PFSK-1 (cell line): Measurements from ENCODE around the gene ADAMTSL1.

ENCODE experiments used
- FOXP2 ChIP-seq: optimal IDR thresholded peaks from 2 replicates; pipeline ENCODE3; 2011; ENCODE audit warnings: borderline replicate concordance, control low read depth, inconsistent platforms; ENCODE audit not compliant: insufficient read depth; ENCODE audit errors: extremely low read length, extremely low read depth
- POLR2AphosphoS5 ChIP-seq: IDR thresholded peaks from 2 replicates; pipeline ENCODE4 v1.6.1; 2012; ENCODE audit warnings: low read depth, mild to moderate bottlenecking, control low read depth, low read length, moderate library complexity
- REST ChIP-seq, 2 experiments: IDR thresholded peaks; 2 replicates each; pipeline versions ENCODE4 v1.6.1 to v1.8.0; 2011 to 2012; ENCODE audit warnings: low read depth in 2 of 2, low read length in 2 of 2, control low read depth in 1 of 2, inconsistent platforms in 1 of 2, mild to moderate bottlenecking in 1 of 2, moderate library complexity in 1 of 2; ENCODE audit not compliant: insufficient read depth in 1 of 2
- SIN3A ChIP-seq: IDR thresholded peaks from 2 replicates; pipeline ENCODE4 v1.6.1; 2012; ENCODE audit warnings: mild to moderate bottlenecking, low read length, moderate library complexity, borderline replicate concordance; ENCODE audit not compliant: insufficient read depth
- TAF1 ChIP-seq: IDR thresholded peaks from 2 replicates; pipeline ENCODE4 v1.6.1; 2012; ENCODE audit warnings: low read length, control low read depth, borderline replicate concordance; ENCODE audit not compliant: insufficient read depth

ADAMTSL1 gene

GRCh38 chr9:18861609-18862544, 387.9 kb downstream of the ADAMTSL1 start:
- TF ChIP-seq POLR2AphosphoS5 (no peak), SIN3A (no peak), REST (IDR thresholded peaks at IDR 0.05; ENCODE audit: insufficient read depth in 1 of 2, low read depth in 2 of 2, low read length in 2 of 2) (no peak), FOXP2 (no peak), TAF1 (no peak)

DNA sequence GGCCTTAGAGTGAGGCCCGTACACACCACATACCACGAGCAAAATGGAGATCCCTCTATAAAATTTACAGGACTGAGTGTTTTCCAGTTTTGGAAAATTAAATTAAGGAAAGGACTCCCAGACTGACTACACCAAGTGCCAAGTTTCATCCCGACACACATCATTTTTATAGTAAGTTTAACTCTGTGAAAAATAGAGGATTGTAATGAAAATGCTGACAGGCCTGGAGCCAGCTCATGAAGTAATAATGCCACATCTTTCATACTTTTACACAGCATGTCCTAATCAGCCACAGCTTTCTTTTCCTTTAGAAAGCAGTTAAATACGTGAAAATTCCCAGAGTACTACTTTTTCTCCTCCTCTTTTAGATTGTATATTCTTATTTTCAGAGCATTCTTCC, 389.8 kb downstream of the ADAMTSL1 start:
- no peak for TF ChIP-seq TAF1
- no peak for TF ChIP-seq POLR2AphosphoS5
- no peak for TF ChIP-seq REST (IDR thresholded peaks at IDR 0.05; ENCODE audit: insufficient read depth in 1 of 2, low read depth in 2 of 2, low read length in 2 of 2)
- no peak for TF ChIP-seq FOXP2
- no peak for TF ChIP-seq SIN3A

GRCh38 chr9:18864516-18864915, 390.6 kb downstream of the ADAMTSL1 start:
- TF ChIP-seq SIN3A (no peak), FOXP2 (no peak), POLR2AphosphoS5 (no peak), TAF1 (no peak), REST (IDR thresholded peaks at IDR 0.05; ENCODE audit: insufficient read depth in 1 of 2, low read depth in 2 of 2, low read length in 2 of 2) (no peak)

- TF ChIP-seq REST (IDR thresholded peaks at IDR 0.05; ENCODE audit: insufficient read depth in 1 of 2, low read depth in 2 of 2, low read length in 2 of 2), result no peak
- TF ChIP-seq FOXP2, result no peak
- no peak for TF ChIP-seq POLR2AphosphoS5
- TF ChIP-seq SIN3A, result no peak
- no peak for TF ChIP-seq TAF1
These were observed 391.6 kb downstream of the ADAMTSL1 start for GRCh38 chr9:18865542-18865941.
